Prostate gland (tissue), 2 donors: Measurements from ENCODE around the gene DUSP8.

Experiments
- CTCF ChIP-seq, 4 experiments: fragments of 200-600 bp in 2 of 4; fragments of 450-650 bp in 2 of 4; sonication (generic) in 2 of 4; IDR thresholded peaks; 1 replicate in 3 of 4; 2 replicates in 1 of 4; pipeline ENCODE4 v1.5.1; 2016 to 2019; ENCODE audit warnings: antibody characterized with exemption in 4 of 4, mild to moderate bottlenecking in 2 of 4, moderate library complexity in 2 of 4
- POLR2A ChIP-seq: fragments of 450-650 bp; IDR thresholded peaks from one replicate; pipeline ENCODE4 v1.6.1; 2016; ENCODE audit warnings: antibody characterized with exemption, mild to moderate bottlenecking
- POLR2AphosphoS5 ChIP-seq: sonication (generic); formaldehyde crosslinking; IDR thresholded peaks from one replicate; pipeline ENCODE4 v1.6.1; 2017; ENCODE audit warnings: antibody characterized with exemption

GRCh38 chr11:1586699-1587098 is 14.6 kb upstream of the DUSP8 start:
- TF ChIP-seq CTCF (IDR thresholded peaks at IDR 0.05) (no peak), POLR2A (no peak), POLR2AphosphoS5 (no peak)
